Astrocyte of the spinal cord (primary cell): ENCODE results near the gene NAA25.
A peak's percentile ranks its signal among the peaks of the same experiment; 100 is the strongest.

Experiments
- DNase-seq: peaks from one replicate; pipeline ENCODE4 v3.0.0; 2011; ENCODE audit warnings: low read depth, low spot score
- H3K4me3 ChIP-seq: 2 replicates; pipeline ENCODE4 v1.5.1; 2011; ENCODE audit warnings: low read depth, mild to moderate bottlenecking, low read length, moderate library complexity
- CTCF ChIP-seq: IDR thresholded peaks from 2 replicates; pipeline ENCODE4 v1.5.1; 2012; ENCODE audit warnings: low read depth, mild to moderate bottlenecking, low read length, inconsistent platforms
- in situ Hi-C: cut with HindIII; loops from 2 replicates; pipeline ENCODE4 v1.10.0; 2017; ENCODE audit warnings: low sequenced_read_pairs

Gene NAA25

GRCh38 chr12:112108202-112109079 lies at the start of gene NAA25:
Gene NAA25 (minus strand): TSS chr12:112108783. CDS start chr12:112108773, 10 bp downstream.
- peak within 1 kb of the TSS; percentile 95 for H3K4me3 ChIP-seq
- in situ Hi-C loops = no loop called here

DNA sequence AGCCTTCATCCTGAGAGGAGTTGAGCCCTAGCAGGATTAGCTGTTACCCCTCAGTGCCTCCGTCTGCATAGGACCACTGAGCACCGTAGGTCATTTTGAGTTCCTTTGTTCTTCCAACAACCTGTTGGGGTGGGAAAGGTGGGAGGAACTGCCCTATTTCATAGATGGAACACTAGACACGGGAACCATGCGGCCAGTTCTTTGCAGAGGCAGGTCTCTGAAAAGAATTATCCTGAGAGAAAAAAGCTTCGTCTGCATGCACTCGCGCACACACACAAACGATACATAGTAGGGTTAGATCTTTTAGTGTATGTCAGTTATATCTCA lies 45.3 kb upstream of the NAA25 start:
- no peak for TF ChIP-seq CTCF
- no peak overlapping the region for H3K4me3 ChIP-seq
- in situ Hi-C loops = no loop called here
- no peak for DNase-seq

More at GRCh38 chr12:112108202-112109079, at the start of gene NAA25:
- no peak for TF ChIP-seq CTCF
- peak; percentile 86 for DNase-seq

- no peak for DNase-seq
- TF ChIP-seq CTCF = no peak
- in situ Hi-C loops = no loop called here
- no peak overlapping the region for H3K4me3 ChIP-seq
These were observed 44.8 kb upstream of the NAA25 start for GRCh38 chr12:112153181-112153892.

DNA sequence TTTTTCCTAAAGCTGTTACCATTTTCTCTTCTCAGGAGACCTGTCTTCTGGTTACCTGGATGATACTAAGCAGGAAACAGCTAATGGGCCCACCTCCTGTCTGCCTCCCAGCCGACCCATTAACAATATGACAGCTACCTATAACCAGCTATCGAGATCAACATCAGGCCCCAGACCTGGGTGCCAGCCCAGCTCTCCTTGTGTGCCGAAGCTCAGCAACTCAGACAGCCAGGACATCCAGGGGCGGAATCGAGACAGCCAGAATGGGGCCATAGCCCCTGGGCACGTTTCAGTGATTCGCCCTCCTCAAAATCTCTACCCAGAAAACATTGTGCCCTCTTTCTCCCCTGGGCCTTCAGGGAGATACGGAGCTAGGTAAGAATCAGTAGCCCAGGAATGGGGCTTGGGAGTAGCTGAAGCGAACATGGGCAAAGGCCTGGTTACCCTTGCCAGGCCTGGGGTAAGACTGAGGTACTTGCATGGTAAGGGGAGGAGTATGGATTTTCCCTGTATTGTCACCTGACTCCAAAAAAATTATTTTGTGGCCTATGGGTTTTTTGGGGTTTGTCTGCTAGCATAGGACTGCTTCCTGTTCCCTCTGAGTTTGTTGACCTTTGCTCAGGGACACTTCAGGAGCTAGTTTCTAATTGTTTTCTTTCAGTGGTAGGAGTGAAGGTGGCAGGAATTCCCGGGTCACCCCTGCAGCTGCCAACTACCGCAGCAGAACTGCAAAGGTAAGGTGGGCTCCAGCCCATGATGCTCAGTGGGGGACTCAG lies 43.4 kb upstream of the NAA25 start:
- in situ Hi-C loops = no loop called here
- TF ChIP-seq CTCF = no peak
- H3K4me3 ChIP-seq = no peak overlapping the region
- no peak for DNase-seq

DNA sequence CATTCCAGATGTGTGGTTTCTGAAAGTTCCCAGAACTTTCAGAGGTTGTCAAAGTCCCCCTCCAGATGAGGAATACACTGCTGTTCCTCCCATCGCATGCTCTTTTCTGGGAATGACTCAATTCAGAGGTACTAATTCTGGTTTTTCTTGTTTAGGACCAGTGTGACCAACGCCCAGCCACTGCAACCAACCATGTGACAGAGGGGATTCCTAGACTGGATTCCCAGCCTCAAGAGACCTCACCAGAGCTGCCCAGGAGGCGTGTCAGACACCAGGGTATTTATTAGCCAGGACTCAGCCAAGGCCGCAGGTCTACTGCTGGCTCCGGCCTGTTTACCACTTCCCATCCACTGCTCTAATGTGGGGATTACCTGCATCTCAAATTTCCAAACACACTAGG lies 41.0 kb upstream of the NAA25 start:
- in situ Hi-C loops = no loop called here
- no peak for TF ChIP-seq CTCF
- DNase-seq = no peak
- H3K4me3 ChIP-seq = no peak overlapping the region

DNA sequence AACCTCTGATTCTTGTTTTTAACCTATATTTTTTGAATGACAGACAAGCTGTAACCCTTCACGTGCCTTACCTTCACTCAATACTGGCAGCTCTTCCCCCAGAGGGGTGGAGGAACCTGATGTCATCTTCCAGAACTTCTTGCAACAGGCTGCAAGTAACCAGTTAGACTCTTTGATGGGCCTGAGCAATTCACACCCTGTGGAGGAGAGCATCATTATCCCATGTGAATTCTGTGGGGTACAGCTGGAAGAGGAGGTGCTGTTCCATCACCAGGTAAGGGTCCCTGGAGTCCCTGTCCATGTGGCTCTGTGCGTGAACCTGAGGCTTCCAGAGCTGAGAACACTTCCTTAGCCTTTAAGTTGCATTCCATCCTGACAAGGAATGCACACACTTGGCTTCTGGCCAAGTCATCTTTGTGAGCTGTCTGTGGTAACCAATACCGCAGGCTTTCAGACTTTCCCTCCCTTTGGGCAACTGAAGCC lies 39.5 kb upstream of the NAA25 start:
- in situ Hi-C loops = no loop called here

More for the DNA sequence above, 39.5 kb upstream of the NAA25 start:
- DNase-seq = peak; percentile 76
- TF ChIP-seq CTCF = no peak
- H3K4me3 ChIP-seq = no peak overlapping the region
